EL (cell line): Measurements from ENCODE around the gene TRABD2A.
"Not testable (repeated sequence)": the region's sequence is repeated elsewhere in the genome, so short reads cannot be mapped to it uniquely, and the experiment has no call there.

ENCODE experiments used
- DNase-seq: peaks from one replicate; pipeline ENCODE4 v3.0.0-alpha.2; 2016

TRABD2A gene

GRCh38 chr2:84880645-84881521 is at the start of gene TRABD2A:
TSS of gene TRABD2A (minus strand) at chr2:84881084. CDS start at chr2:84881039, 45 bp downstream.
- DNase-seq = peak; percentile 41

- no peak for DNase-seq
Measured at GRCh38 chr2:84927275-84927627, 46.4 kb upstream of the TRABD2A start.

GRCh38 chr2:84925724-84926376 is 45.0 kb upstream of the TRABD2A start:
- peak; percentile 95 for DNase-seq

GRCh38 chr2:84925336-84925723 is 44.4 kb upstream of the TRABD2A start:
- DNase-seq = no peak

- DNase-seq = peak; percentile 45
Measured at GRCh38 chr2:84924173-84925106, 43.6 kb upstream of the TRABD2A start.

- DNase-seq = no peak
Measured at GRCh38 chr2:84923009-84923408, 42.1 kb upstream of the TRABD2A start.

- DNase-seq = peak; percentile 96
Measured at GRCh38 chr2:84919885-84920580, 39.1 kb upstream of the TRABD2A start.

GRCh38 chr2:84918430-84918829 is 37.5 kb upstream of the TRABD2A start:
- DNase-seq = no peak

GRCh38 chr2:84917821-84918220 is 36.9 kb upstream of the TRABD2A start:
- not testable (repeated sequence) for DNase-seq

- DNase-seq = not testable (repeated sequence)
Measured at GRCh38 chr2:84915675-84916074, 34.8 kb upstream of the TRABD2A start.

GRCh38 chr2:84914334-84914733 is 33.5 kb upstream of the TRABD2A start:
- DNase-seq = no peak

- DNase-seq = no peak
Measured at GRCh38 chr2:84912984-84913383, 32.1 kb upstream of the TRABD2A start.

GRCh38 chr2:84911135-84911678 is 30.3 kb upstream of the TRABD2A start:
- DNase-seq = no peak

- no peak for DNase-seq
Measured at GRCh38 chr2:84908948-84909713, 28.2 kb upstream of the TRABD2A start.

GRCh38 chr2:84906900-84907714 is 26.2 kb upstream of the TRABD2A start:
- DNase-seq = peak; percentile 92

GRCh38 chr2:84906108-84906899 is 25.4 kb upstream of the TRABD2A start:
- no peak for DNase-seq

- peak; percentile 86 for DNase-seq
Measured at GRCh38 chr2:84905181-84906107, 24.6 kb upstream of the TRABD2A start, which contains the start of gene TMSB10. TSS of gene TMSB10 (plus strand) at chr2:84905656.

- peak; percentile 69 for DNase-seq
Measured at GRCh38 chr2:84904717-84905174, 23.9 kb upstream of the TRABD2A start.
